ENCODE results near the gene WDR46.
A peak's percentile ranks its signal among the peaks of the same experiment; 100 is the strongest.

The WDR46 gene

DNA sequence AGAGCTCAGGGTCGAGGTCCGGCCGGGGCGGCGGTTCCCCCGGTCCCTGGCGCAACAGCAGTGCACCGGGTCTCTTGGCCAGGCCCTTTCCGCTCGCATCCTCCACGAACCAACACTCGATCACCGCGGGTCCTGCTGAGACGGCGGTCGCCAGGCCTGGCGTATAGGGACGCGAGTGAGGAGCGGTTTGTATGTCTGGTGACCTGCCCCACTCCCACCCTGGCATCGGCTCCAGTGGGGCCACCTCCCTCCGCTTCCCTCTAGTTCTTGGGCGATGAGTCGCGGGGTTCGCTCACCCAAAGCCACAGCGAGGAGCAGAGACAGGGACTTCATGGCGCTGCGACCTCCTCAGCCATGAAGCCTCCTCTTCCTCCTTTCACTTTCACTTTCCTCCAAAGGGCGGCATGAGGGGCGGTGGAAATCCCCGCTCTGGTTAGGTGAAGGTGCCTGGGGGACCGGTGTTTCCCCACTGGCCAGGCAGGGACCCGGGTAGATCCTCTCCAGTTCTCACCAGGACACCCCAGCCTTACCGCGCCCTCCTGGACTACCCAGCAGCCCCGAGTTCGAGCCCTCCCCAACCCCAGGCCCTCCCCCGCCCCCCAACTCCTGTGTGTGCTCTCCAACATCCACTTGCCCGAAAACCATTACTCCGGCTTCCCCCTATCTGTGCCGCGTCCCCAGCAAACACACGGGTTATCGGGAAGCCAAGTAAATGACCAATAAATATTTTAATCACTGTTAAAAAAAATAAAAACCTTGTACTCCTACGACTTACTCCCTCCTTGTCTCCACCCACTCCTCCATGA is 24.9 kb upstream of the WDR46 start, which contains the start of gene TAPBP:
TAPBP (minus strand) TSS at position 370 of the 806 bp plus-strand sequence; CDS start at position 333, 37 bp downstream.
- peak; percentile 30 for DNase-seq (ENCODE audit: low read depth)

DNA sequence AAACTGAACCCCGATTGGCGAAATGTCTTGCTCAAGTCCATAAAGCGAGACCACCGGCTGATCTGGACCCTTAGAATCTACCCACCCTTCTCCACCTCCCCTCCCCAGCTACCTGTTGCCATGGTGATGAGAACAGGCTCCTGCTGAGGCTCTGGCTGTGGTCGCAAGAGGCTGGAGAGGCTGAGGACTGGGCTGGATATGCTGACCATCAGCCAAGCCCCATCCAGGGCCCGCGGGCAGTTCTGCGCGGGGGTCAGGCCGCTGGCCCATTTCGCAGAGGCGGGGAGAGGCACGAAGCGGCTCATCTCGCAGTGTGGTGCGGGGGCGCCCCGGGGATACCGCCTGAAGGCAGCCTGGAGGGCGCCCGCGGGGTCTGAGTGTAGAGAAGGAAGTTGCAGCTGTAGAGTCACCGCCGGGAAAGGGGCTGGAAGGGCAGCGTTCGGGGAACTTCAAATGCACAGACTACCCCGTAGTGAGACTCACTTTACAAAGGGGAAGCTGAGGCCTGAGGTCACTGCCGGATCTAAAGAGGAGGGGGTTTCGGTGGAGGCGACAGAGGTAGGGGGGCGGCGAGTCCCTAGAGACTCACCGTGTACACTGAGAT is 24.2 kb upstream of the WDR46 start:
- no peak for DNase-seq (ENCODE audit: low read depth)

DNA sequence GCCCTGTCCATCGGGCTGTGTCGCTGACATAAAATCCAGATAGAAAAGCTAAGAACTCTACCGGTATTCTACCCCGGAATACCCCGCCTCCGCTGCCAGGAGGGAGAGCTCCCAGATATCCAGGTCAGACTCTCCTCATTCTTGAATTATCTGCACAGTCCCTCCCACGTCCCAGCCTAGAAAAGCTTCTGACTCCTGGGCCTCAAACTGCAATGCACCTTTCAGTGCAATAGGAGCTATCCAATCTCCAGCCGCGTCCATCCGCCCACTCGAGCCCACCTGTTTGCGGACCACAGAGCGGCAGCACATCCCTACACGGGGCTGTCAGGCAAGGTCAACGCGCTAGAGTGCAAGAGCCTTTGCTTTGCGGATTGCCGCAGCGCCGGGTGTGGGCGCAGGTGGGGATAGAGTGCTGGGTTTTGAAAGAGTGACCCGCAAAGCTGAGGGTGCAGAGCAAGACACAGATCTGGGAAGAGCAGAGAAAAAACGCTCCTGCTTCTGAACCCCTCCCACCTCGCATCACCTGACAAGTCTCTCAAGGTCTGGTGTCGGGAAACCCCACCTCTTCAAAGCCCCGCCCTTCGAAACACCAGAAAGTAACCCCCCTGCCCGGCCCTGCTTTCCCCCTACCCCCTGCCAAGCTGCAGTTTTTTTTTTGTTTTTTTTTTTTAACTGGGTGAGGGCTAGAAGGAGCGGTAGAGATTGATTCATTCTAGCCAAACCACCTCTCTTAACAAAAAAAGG is 23.5 kb upstream of the WDR46 start:
- no peak for DNase-seq (ENCODE audit: low read depth)

DNA sequence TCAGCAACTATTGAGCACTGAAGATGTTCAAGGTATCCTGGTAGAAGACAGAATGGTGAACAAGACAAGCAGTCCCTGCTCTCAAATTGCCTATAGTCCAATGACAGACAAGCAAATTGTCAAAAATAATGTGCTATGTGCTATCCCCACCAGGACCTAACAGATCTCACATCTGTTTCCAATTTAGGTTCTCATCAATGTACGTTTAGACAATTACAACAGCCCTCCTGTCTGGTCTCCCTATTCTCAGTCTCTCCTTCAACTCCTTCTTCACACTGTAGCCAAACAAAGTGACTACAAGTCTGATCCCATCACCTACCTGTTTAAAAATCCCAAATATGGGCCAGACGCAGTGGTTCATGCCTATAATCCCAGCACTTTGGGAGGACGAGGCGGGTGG is 17.3 kb upstream of the WDR46 start:
- DNase-seq (ENCODE audit: low read depth), result no peak

DNA sequence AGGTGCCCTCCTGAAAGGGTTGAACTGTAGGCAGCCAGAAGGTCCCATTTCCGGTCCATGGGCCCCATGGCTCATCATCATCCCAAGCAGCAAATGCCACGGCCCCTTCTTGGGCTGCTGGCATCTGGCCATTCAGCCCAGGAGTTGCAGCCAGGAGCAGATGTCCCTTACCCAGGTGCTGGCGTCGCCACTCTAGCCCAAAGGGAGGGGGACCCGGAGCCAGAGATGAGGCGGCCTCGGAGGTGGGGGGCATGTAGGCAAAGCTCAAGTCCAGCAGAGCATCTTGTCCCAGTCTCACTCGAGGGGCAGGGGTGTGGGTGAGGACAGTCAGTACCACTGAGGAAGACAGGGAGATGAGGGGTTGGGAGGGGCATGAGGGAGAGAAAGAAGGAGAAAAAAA is 16.0 kb upstream of the WDR46 start:
- no peak for DNase-seq (ENCODE audit: low read depth)

DNA sequence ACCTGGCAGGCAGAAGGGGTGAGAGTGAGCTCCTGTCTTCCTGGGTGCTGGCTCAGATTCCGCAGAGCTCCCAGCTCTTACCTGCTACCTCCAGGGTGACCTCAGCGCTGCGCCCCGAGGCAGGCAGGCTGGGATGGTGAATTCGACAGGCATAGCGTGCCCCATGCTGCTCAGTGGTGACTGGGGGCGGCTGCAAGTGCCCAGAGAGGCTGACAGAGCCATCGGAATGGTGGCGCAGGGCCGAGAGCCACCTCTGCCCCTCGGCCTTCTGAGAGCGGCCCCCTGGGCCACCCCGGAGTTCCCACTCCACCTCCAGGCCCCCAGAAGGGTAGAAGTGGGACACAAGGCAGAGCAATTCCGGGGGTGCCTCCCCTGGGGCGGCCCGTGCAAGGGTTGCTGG is 15.2 kb upstream of the WDR46 start:
- DNase-seq (ENCODE audit: low read depth), result no peak

DNA sequence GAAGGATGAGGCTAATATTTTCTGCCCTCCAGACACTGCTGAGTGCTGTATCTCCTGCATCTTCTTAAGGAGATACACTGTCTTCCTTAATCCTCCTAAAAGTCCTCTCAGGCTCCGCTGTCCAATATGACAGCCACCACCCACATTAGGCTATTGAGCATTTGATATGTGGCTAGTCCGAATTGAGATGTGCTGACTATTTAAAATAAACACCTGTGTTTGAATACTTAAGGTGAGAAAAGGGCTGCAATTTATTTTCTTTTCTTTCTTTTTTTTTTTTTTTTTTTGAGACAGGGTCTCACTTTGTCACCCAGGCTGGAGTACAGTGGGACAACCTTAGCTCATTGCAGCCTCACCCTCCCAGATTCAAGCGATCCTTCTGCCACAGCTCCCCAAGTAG is 12.8 kb upstream of the WDR46 start:
- DNase-seq (ENCODE audit: low read depth), result no peak

DNA sequence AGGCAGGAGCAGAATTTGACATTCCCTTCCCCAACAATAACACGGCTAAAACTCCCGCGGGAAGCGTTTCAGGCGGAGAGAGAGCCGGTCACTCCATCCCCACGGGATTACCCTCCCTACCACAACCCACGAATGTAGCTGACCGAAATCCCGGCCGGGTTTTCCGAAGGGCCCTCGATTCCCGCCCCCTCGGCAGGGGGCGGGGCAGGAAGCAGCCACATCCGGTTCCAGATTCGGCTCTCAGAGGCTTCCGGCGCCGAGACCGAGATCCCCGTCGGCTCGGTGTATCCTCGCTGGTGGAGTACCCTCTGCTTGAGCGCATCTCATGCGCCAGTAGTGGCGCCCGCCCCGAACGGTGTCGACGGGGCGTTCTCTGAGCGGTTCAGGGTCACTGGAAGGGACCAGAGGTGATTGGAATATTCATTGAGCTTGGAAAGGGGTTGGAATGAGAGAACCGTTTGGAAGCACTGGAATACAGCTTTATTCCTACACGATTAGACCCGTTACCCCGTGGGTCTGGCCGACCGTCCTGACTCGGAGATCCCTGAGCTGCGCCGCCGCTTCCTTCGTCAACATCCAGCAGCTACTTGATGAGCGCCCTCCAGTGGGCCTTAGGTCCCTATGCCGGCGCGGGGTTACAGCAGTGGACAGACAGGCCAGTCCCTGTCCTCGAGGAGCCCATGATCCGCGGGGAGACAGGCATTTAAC is 10.4 kb upstream of the WDR46 start:
- peak; percentile 87 for DNase-seq (ENCODE audit: low read depth)

DNA sequence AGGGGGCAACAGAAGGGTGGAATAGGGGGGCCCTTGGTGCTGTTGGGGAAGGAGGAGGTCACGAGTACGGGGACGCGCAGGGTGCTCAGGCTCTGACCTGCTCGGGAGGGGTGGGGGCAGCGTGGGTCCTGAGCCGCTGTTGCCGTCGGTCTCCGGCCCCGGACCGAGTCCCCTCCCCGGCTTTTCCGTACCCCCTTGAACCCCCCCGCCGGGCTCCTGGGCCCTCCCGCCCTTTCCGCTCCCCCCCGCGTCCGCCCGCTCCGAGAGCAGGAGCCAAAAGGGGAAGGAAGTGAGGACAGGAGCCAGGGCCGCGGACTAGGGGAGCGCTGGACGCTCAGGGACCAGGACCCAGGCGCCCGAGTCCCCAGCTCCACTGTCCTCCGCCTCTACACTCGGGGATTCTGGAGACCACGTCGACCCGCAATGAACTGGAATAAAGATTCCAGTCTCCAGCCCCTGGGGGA is 9.8 kb upstream of the WDR46 start, which contains the start of gene RGL2:
RGL2 (minus strand) TSS at position 170 of the 464 bp plus-strand sequence. CDS start 332 bp downstream, outside the sequence.
- DNase-seq (ENCODE audit: low read depth), result peak; percentile 46

DNA sequence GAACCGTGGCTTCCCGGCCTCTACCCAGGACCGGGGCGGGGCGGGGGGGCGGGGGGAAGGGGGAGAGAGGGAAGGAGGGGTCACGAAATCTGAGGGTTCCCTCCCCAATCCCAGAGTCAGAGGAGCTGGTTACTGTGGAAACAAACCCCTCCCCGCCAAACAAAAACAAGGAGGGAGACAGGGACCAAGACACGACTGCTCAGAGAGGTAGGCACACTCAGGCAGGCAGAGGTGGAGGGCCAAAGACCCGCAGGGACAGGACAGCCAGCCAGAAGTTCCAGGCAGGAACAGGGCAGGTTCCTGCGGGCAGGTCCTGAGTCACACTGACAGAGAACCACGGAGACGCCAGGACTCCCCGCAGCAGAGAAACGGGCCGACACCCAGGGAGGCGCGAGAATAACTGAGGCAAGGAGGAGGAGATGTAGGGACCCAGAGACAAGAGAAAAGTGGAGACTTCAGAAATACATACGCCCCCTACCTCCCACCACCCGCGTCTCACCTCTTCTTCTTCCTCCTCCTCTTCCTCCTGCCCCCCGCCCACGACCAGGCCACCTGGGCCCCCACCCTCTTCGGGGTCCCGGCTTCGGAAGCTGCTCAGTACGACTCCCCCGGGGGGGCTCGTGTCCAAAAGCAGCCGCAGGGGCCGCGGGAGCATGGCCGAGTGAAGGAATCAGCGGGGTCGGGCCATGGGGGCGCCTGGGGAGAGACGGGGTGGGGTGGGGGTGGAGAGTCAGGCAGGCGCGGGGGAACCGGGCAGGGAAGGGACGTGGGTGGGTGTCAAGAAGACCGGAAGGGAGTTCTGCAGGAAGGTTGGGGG is 9.1 kb upstream of the WDR46 start:
- peak; percentile 84 for DNase-seq (ENCODE audit: low read depth)

DNA sequence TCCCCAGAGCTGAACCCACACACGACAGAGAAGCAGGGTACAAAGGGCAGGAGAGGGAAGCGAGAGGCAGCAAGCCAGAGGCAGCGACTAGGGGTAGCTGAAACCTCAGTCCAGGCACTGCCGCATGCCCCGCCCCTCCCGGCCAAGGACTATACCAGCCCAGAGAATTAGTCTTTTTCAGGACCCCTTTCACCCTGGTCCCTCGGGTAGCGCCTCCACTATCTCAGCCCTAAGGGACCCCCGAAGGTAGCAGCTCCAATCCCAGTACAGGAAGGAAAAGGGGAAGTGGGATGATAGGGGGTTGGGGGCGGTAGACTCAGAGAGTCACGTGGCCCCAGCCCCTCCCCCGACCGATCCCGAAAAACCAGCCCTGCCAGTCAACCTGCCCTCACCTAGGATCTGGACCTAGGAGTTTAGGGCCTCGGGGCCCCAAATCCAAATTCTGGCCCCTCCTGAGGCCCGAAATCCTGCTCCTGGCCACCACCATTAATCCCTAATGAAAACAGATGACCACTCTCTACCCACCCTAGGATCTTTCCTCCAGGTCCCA is 8.4 kb upstream of the WDR46 start:
- no peak for DNase-seq (ENCODE audit: low read depth)

DNA sequence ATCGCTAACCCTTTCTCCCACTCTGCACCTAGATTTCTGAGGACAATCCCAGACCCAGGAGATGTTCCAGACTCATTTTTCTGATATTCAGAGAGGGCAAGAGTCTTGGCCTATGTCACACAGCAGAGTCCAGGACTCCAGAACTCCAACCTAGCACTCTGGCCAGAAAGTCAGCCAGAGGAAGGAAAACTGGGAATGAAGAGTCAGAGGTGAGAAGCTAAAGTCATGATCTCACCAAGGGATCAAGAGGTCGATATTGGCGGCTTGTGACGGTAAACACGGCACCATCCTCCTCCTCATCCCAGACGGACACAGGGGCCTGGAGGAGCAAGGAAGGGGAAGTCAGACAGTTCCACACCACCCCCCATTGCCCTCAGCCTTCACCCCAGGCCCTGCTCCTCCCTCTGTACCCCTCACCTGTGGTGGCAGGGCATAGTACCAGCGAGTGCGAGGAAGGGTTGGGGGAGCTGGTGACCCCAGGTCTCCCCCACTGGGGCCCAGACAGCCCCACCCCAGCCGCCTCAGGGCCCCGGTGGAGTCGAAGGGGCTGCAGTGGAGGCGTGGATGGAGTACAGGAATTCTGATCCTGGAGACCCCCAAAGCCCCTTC is 7.9 kb upstream of the WDR46 start:
- no peak for DNase-seq (ENCODE audit: low read depth)

DNA sequence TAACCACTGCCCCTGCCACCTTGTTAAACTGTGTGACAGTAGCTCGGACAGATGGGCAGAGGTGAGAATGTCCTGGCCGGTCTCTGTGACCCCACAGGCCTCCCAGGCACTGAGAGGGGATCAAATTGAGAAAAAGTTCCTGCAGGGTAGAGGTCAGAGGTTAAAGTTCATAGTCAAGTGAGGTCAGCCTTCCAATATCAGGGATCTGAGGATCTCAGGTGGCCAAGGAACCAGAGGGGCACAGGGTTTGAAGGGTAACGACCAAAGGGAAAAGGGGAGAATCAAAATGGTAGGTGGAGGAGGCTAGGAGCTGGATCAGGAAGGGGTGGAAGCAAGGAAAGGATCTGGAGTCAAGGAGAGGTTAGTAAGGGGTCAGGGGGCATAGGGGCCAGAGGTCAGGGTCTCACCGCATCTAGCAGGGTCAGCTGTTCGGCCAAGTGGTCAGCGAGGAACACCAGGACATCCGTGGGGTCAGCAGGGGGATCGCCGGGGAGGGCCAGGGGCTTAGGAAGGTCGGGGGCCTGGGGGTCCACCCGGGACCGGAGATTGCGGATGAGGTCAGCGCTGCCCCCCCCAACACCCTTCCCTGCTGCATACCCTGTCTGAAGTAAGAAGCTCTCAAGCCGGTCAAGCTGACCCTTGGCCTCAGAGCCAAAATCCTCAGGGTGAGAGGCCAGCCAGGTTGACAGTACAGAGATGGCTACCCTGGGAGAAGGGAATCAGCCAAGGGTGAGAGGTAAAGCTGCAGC is 6.8 kb upstream of the WDR46 start:
- no peak for DNase-seq (ENCODE audit: low read depth)

DNA sequence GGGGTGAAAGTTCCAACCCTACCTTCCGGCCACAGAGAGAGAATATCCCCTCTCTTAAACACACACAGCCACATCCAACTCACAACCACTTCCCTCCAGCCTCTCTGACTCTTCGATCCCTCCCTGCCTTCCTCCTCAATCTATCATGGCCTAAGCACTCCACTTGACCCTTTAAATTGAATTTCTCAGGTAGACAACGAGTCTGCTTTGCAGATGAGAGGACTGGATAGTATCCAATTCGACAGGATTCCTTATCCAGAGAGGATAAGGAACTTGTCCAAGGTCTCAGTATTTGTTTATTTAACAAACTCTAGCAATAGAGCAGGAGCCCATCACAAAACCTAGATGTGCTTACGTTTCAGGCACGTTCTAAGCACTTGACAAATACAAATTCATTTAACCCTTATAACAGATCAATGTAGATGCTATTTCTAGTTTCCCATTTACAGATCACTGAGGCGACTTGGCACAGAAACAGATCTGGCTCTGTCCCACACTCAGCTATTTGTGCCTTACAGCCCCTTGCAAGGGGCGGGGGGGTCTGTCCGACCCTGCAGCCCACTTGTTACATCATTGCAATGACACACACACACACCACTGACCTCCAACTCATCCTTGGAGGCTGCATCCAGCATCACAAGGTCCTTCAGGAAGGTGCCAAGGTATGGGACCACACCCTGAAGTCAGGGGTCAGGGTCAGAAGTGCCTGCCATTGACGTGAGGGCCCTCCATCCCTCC is 5.2 kb upstream of the WDR46 start:
- DNase-seq (ENCODE audit: low read depth), result no peak

DNA sequence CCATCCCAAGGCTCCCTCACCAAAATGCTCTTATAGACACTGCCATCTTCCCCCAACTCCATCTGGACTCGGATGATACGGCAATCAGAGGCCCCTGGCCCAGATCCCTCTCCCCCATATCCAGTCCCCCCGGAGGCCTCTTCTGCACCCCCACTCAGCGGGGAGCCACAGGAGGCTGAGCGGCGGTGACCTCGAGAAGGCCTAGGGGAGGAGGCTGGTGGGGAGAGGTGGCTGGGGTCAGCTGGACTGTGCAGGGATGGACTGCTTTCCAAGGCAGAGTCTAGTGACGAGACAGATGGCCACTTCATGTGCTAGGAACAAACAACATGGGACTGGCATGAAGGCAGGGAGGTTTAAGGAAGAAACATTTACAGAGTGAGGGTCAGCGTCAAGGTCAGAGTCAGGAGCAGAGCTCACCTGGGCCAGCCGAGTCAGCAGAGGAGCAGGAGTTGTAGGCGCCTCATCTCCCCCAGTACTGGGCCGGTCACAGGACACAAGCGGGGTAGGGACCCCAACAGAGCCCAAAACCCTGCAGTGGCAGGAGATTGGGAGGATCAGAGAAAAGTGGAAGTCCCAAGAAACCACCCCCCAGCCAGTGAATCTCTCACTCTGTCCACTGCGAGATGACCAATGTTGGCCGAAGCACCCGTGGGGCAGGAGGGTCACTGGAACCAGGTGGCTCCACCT is 4.1 kb upstream of the WDR46 start:
- DNase-seq (ENCODE audit: low read depth), result no peak

DNA sequence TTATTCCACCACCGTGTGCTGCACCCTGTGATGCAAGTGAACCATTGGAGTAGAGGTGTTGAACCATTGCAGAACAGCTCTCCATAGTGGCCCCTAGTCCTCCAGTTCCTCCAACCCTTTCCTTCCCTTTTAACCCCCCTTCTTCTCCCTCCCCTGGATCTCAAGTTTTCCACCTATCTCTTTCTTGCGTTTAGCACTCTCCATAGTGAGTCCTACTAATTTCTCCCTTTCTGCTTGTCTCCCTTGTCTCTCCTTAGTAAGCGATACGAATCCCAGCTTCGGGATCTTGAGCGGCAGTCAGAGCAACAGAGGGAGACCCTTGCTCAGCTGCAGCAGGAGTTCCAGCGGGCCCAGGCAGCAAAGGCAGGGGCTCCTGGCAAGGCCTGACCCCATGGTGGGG is 1.4 kb upstream of the WDR46 start:
- no peak for DNase-seq (ENCODE audit: low read depth)

DNA sequence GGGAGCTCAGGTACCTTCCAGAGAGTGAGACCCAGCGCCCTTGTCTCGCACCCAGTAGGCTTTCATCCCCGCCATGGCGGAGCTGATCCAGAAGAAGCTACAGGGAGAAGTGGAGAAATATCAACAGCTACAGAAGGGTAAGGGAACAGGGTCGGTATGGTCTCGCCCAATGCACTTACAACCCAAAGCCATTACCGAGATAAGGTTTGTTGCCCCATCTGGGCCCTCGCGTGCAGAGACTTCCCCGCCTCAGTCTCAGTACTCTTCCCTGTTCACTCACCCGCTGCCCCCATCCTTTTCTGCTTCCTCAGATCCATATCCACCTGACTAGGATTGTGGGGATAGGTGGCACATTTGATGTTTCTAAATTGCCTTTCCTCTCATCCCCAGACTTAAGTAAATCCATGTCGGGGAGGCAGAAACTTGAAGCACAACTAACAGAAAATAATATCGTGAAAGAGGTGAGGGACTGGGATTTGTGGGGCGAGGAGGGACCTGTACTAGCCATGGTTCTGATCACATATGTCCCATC is 811 bp upstream of the WDR46 start:
- DNase-seq (ENCODE audit: low read depth), result no peak
